HT1080 (cell line): ENCODE measurements around the gene AMIGO2. TPM values are rescaled to one million over a fixed set of nuclear protein-coding genes. Genes with fewer than 3 reads are reported as not detected.
"Not testable (repeated sequence)": the region's sequence is repeated elsewhere in the genome, so short reads cannot be mapped to it uniquely, and the experiment has no call there.

Experiments used
- DNase-seq: peaks from one replicate; pipeline ENCODE4 v3.0.0-alpha.2; 2015; ENCODE audit warnings: low read depth
- total RNA-seq: library from RNA; depleted of rRNA; stranded (reverse); fragments of >200 nt; shearing (Covaris generic); gene quantifications from 2 replicates; pipeline ENCODE4 v1.2.3, GENCODE V29; 2014

AMIGO2 gene
- total RNA-seq, 1 experiment from 2014 or later, result 134 TPM

DNA sequence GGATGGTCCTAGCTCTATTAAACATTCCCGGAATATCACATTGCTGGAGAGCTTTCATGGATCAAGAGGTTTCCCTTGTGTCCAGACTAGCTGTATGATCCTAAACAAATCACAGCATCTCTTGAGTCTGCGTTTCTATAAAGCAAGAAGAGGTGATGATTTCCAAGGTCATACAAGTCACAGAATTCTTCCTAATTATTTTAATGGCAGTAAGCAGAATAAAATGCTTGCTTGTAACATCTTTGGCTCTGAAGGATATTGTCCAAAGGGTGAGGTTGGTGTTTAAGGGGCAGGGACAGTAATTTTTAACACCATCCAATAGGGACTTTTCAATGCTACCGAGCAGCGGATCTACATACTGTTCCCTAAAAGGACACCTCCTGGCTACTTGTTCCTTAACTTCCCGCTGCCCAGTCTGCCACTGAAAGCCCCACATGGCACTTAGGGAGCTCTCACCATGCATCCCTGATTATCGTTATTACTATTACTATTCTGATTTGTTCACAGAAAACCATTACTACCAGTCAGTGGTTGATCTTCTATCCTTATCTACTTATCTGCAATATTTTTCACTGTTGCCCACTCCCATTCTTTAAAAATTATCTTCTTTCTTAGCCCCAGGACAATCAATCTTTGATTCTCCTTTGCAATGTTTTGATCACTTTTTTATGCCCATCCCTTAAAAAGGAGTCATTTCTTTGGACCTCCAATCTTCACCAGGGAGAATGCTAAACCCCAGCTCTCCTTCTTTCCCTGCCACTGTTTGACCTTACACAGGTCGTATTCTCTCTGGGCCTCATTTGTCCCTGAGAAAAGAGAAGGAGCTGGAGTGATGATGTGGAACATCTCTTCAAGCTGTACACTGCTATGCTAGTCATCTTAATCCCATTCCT, 4.3 kb downstream of the AMIGO2 start:
- DNase-seq, result no peak

DNA sequence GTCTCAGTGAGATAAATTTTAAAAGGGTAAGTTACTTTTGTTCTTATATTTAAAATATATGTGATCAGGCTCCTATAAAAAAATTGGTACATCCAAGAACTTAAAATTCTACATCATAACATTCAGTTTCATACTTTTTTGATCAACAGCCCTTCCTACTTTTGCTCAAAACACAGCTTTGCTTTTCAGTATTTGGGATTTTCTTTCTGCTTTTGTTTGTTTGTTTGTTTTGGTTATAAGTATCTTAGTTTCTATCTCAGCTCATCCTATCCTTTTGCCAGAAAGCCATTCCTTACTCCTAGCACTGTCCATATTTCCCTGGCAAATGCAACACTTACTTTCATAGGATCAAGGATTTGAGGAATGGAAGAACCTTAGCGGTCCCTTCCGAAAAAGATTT, 5.0 kb downstream of the AMIGO2 start:
- no peak for DNase-seq

- no peak for DNase-seq
Measured at GRCh38 chr12:47073951-47074350, 5.8 kb downstream of the AMIGO2 start.

DNA sequence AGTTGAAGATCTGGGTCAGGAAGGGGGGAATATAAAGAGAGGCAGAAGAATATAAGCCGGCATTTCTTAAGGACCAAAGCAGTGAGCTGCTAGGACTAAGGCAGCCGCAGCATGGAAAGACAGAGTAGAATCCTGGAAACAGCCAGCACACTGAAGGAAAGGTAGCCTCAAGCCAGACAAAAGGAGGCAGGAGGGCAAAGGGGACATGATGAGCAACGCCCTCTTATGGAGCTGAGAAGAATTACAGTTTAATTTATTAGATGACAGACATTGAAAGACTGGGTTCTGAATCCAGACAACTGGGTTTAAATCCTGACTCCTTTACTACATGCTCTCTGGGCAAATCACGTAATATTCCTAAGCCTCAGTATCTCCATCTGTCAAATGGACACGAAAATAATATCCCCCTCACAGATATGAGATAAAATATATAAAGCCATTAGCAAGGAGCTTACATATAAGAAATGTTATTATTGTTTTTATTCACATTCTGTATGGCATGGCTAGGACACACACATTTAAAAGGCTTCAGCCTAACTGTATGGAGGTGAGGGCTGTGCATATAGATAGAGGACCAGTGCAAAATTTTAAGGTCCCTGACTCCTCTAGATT, 8.4 kb downstream of the AMIGO2 start:
- no peak for DNase-seq

GRCh38 chr12:47070310-47070709, 9.4 kb downstream of the AMIGO2 start:
- no peak for DNase-seq

DNA sequence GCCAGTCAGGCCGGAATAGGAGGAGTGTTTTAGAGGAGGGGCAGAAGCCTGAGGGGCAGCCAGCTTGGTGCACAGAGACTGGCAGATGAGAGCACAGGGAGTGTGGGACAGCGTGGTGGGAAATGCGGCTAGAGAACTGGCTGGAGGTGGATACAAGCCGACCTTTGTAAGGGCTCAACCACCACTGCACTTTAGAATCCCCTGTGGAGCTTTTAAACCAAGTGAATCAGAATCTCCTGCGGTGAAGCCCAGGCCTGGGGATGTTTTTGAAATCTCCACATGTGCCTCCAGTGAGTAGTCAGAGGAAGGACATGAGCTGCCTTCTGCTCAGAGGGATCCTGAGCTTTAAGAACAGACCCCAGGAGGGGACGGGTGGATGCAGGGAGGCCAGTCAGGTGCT, 11.2 kb downstream of the AMIGO2 start:
- DNase-seq, result peak; percentile 50

DNA sequence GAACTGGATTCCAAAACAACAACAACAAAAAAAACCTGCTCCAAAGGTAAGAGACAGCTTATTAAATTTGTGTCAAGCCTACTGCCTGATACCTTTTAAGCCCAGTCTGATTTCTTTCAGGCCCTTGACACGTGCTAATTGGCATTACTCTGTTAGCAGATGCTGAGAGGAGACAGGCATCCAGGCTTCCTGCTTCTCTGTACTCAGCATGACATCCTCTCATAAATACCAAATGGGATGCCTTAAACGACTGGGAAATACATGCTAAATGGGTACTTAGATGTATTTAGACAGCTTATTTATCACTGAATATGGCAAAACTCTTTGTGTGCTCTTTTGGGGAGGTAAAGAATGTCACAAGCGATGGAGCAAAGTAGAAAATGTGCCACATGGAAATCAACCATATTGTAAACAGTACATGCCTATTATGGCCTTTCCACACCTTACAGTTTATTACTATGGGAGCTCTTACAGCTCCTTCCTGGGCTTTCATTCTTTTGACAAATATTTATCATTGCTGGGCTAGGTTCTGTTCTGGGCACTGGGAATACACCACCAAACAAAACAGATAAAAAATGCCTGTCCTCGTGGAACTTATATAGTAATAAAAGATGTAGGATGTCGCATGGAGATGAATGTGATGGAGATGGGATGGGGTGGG, 11.9 kb downstream of the AMIGO2 start:
- no peak for DNase-seq

- no peak for DNase-seq
Measured at GRCh38 chr12:47067176-47067575, 12.6 kb downstream of the AMIGO2 start.

- DNase-seq, result no peak
Measured at GRCh38 chr12:47066278-47067025, 13.3 kb downstream of the AMIGO2 start.

GRCh38 chr12:47065546-47065945, 14.2 kb downstream of the AMIGO2 start:
- no peak for DNase-seq

- not testable (repeated sequence) for DNase-seq
Measured at GRCh38 chr12:47058640-47059039, 21.1 kb downstream of the AMIGO2 start.

DNA sequence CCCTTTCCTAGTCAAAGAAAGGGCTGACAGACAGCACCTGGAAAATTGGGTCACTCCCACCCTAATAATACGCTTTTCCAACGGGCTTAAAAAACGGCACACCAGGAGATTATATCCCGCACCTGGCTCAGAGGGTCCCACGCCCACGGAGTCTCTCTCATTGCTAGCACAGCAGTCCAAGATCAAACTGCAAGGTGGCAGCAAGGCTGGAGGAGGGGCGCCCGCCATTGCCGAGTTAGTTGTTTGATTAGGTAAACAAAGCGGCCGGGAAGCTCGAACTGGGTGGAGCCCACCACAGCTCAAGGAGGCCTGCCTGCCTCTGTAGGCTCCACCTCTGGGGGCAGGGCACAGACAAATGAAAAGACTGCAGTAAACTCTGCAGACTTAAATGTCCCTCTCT, 22.8 kb downstream of the AMIGO2 start:
- DNase-seq, result not testable (repeated sequence)

GRCh38 chr12:47055856-47056255, 23.9 kb downstream of the AMIGO2 start:
- not testable (repeated sequence) for DNase-seq

- DNase-seq, result no peak
Measured at GRCh38 chr12:47054659-47055058, 25.1 kb downstream of the AMIGO2 start.

DNA sequence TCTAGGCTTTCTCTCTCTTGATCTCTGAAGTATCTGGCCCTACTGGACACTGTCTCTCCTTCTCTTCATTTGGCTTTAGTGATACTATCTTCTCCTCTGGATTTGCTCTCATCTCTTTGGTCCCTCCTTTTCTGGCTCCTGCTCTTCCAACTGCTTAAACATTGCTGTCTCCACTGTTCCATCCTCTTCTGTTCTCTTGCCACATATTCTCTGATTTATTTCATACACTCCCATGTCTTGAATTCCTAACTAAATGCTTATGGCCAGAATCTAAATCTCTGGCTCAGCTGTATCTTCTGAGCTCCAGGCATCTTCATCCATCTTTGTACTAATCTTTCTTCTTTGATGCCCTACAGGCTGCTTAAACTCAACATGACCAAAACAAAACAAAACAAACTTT, 25.8 kb downstream of the AMIGO2 start:
- DNase-seq, result no peak

GRCh38 chr12:47052274-47052673, 27.5 kb downstream of the AMIGO2 start:
- no peak for DNase-seq

- not testable (repeated sequence) for DNase-seq
Measured at GRCh38 chr12:47051291-47051690, 28.5 kb downstream of the AMIGO2 start.

DNA sequence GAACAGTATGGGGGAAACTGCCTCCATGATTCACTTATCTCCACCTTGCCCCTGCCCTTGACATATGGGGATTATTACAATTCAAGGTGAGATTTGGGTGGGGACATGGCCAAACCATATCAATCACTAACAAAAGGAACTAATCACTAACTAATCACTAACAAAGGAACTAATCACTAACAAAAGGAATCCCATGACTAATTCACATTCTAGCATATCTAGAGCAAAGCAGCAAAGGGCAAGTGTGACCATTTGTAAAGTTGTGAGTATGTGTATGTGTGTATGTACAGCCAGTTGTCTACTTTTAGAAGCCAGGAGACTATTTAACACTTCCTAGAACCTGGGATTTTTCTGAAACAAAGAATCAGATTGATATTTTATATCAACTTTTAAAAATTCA, 31.2 kb downstream of the AMIGO2 start:
- no peak for DNase-seq

DNA sequence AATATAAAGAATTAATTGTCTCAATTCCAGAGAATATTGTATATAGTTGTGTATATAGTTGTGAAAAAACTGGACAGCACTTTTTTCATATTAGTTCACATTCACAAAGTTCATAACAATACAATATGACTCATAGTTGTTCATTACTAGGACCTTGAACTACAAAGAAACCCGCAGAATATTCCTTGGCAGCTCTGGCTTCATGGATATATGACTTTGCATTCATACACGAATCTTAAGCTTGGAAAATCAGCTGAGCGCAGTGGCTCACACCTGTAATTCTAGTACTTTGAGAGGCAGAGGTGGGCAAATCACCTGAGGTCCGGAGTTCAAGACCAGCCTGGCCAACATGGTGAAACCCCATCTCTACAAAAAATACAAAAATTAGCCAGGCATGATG, 38.4 kb downstream of the AMIGO2 start:
- DNase-seq, result no peak

DNA sequence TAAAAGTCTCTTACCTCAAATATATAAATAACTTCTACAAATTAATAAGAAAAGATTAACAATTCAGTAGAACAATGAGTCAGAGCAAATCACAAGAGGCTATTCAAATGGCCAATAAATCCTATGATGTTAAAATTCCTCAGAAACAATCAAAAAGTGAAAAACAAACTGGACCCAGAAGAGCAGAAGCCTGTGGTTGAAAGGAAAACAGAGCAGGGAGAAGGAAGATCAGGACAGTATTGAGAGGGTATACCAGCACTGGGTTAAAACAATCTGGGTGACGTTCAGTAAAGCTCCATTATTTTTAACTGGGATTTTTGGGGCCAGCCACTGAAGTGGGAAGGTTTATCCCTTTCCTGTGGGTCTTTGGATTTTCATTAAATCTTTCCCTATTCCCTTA, 40.0 kb downstream of the AMIGO2 start:
- DNase-seq, result no peak

DNA sequence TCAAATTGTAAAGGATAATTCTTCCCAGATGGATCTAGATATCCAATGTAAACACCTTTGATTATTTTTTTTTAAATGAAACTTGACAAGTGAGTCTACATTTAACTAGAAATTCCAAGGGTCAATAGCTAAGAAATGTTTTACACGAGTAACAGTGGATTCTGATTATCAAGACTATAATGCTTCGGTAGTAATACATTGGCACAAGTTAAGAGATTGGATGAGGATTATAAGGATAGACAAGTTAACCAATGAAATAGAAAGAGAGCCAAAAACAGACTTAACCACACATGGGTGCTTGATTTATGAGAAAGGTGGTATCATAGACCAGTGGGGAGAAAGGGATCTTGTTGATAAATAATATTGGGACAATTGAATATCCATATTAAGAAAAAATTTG, 40.7 kb downstream of the AMIGO2 start:
- no peak for DNase-seq
